ENCODE measurements around the gene CPM. TPM values are rescaled to one million over a fixed set of nuclear protein-coding genes. Genes with fewer than 3 reads are reported as not detected.

The CPM gene
- total and polyA plus RNA-seq, 2 donors (not counting 3 experiments of a cell fraction or from before 2014, with no cell fraction given): not detected

DNA sequence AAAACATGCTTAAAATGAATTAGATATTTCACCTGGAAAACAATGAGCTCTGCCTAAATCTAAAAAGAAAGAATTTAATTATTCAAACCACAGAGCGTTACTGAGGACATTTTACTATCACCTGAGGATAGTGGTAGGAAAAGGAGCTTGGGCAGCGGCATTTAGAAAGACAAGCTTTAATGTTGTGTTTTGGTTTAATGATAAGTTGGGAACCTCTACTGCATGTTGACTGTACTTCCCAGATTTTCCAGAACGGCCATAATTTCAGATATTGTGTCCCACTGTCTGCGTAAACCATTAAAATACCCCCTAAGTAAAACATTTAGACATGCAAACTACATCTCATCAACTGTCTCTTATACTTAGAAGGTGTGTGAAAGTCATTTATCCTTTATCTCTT lies 55.4 kb downstream of the CPM start:
- TF ChIP-seq POLR2A (IDR thresholded peaks at IDR 0.05; ENCODE audit: low read depth, low read length) (no peak), JUN (IDR thresholded peaks at IDR 0.05; ENCODE audit: borderline replicate concordance, insufficient read depth, insufficient read length, low read depth) (no peak), GATA2 (IDR thresholded peaks at IDR 0.05; ENCODE audit: insufficient read depth, insufficient read length, low read depth, low read length) (no peak), POLR2AphosphoS5 (IDR thresholded peaks at IDR 0.05; ENCODE audit: insufficient read depth, low read depth, low read length) (no peak), MYC (IDR thresholded peaks at IDR 0.05; ENCODE audit: low read depth, low read length) (no peak), EZH2 (IDR thresholded peaks at IDR 0.05; ENCODE audit: borderline replicate concordance, low read depth, low read length, severe bottlenecking) (no peak), FOS (IDR thresholded peaks at IDR 0.05; ENCODE audit: borderline replicate concordance, insufficient read depth, low read length) (no peak)
- TF ChIP-seq, protein P1, sequence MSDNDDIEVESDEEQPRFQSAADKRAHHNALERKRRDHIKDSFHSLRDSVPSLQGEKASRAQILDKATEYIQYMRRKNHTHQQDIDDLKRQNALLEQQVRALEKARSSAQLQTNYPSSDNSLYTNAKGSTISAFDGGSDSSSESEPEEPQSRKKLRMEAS (IDR thresholded peaks at IDR 0.05; ENCODE audit: insufficient read depth, insufficient read length): no peak
- TF ChIP-seq, protein P2, sequence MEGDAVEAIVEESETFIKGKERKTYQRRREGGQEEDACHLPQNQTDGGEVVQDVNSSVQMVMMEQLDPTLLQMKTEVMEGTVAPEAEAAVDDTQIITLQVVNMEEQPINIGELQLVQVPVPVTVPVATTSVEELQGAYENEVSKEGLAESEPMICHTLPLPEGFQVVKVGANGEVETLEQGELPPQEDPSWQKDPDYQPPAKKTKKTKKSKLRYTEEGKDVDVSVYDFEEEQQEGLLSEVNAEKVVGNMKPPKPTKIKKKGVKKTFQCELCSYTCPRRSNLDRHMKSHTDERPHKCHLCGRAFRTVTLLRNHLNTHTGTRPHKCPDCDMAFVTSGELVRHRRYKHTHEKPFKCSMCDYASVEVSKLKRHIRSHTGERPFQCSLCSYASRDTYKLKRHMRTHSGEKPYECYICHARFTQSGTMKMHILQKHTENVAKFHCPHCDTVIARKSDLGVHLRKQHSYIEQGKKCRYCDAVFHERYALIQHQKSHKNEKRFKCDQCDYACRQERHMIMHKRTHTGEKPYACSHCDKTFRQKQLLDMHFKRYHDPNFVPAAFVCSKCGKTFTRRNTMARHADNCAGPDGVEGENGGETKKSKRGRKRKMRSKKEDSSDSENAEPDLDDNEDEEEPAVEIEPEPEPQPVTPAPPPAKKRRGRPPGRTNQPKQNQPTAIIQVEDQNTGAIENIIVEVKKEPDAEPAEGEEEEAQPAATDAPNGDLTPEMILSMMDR (IDR thresholded peaks at IDR 0.05; ENCODE audit: extremely low read depth in 1 of 2, insufficient read depth in 1 of 2, low read depth in 1 of 2, low read length in 2 of 2): no peak
- BruUV-seq (replicated peaks): no TSS peak
- H3K36me3 ChIP-seq (ENCODE audit: control insufficient read depth in 2 of 2, extremely low read depth in 1 of 2, insufficient read depth in 2 of 2, low read length in 2 of 2): no peaks in the 10 kb centered on the region
- no peak for DNase-seq (ENCODE audit: low read depth, low spot score)
- CTCF ChIA-PET: interaction anchor here (0.8 kb wide), 1 partner anchor 277 kb away, joined by 3 read pairs; no protein-coding TSS in a partner anchor
- H3K9ac ChIP-seq (replicated peaks; ENCODE audit: extremely low read depth, insufficient read depth, low read length): no peak overlapping the region
- no peaks in the 10 kb centered on the region for H4K20me1 ChIP-seq (replicated peaks; ENCODE audit: control insufficient read depth, extremely low read depth, insufficient read depth, low read length)
- no peak overlapping the region for H2AFZ ChIP-seq (ENCODE audit: low read depth, low read length)
- FAIRE-seq: no peak
- no peaks in the 10 kb centered on the region for H3K79me2 ChIP-seq (ENCODE audit: control insufficient read depth, insufficient read depth, low read length)
- H3K4me1 ChIP-seq (ENCODE audit: control insufficient read depth, extremely low read depth, insufficient read depth, low read length): no peaks in the 10 kb centered on the region
- H3K4me3 ChIP-seq (replicated peaks in 1 of 3; ENCODE audit: insufficient read depth in 1 of 3, low read depth in 1 of 3, low read length in 3 of 3): no peak overlapping the region
- no peak overlapping the region for H3K27ac ChIP-seq (ENCODE audit: insufficient read depth, low read depth, low read length)
- H3K9me3 ChIP-seq (replicated peaks; ENCODE audit: control insufficient read depth, insufficient read depth, low read length): no peaks in the 10 kb centered on the region
- no peaks in the 10 kb centered on the region for H3K9me1 ChIP-seq (replicated peaks; ENCODE audit: control insufficient read depth, extremely low read depth, insufficient read depth, low read length)
- dilution Hi-C loops (cut with MboI; ENCODE audit: extremely low pct_ligation_motif_present, low sequenced_read_pairs): no loop called here
- peaks cover 5 to 10% of the 10 kb centered on the region in 2 experiments for H3K27me3 ChIP-seq (ENCODE audit: control insufficient read depth in 2 of 2, insufficient read depth in 2 of 2, low read length in 2 of 2)
- no peak overlapping the region for H3K4me2 ChIP-seq (ENCODE audit: insufficient read depth, low read length)
- POLR2A ChIA-PET: no interaction called here
- intact Hi-C loops (cut with micrococcal nuclease): no loop called here
